HFFc6 (cell line): Measurements from ENCODE around the gene MTCL1. TPM values are rescaled to one million over a fixed set of nuclear protein-coding genes. Genes with fewer than 3 reads are reported as not detected.

Source experiments
- DNase-seq: peaks from one replicate; pipeline ENCODE4 v3.0.0-alpha.2; 2018
- H3K27ac Mint-ChIP-seq: 2 replicates; pipeline ENCODE4 v1.8.0; 2020; ENCODE audit warnings: mild to moderate bottlenecking, mixed read lengths
- H3K27me3 Mint-ChIP-seq: 2 replicates; pipeline ENCODE4 v1.8.0; 2021; ENCODE audit warnings: mild to moderate bottlenecking, moderate library complexity, mixed read lengths; ENCODE audit not compliant: insufficient read depth
- H3K36me3 Mint-ChIP-seq: 2 replicates; pipeline ENCODE4 v1.8.0; 2021; ENCODE audit warnings: low read depth, mixed read lengths
- H3K4me1 Mint-ChIP-seq: 2 replicates; pipeline ENCODE4 v1.8.0; 2020; ENCODE audit warnings: low read depth, mixed read lengths
- H3K4me3 Mint-ChIP-seq: 2 replicates; pipeline ENCODE4 v1.8.0; 2020; ENCODE audit warnings: mild to moderate bottlenecking, moderate library complexity, mixed read lengths
- H3K9me3 Mint-ChIP-seq: 2 replicates; pipeline ENCODE4 v1.8.0; 2020; ENCODE audit warnings: mild to moderate bottlenecking, mixed read lengths
- total RNA-seq, 6 experiments: library from RNA; stranded (reverse); fragmentation: NEBNext Ultra II Directional; extraction: Animal tissue kit (Norgen Biotek cat#: 25700); gene quantifications; 2 replicates in 1 of 6; 3 replicates in 5 of 6; pipeline ENCODE4 v1.2.3, GENCODE V29; 2021
- TF ChIP-seq, protein P1 (sequence below): fragments of 200-600 bp; sonication (generic); IDR thresholded peaks from 2 replicates; pipeline ENCODE4 v1.5.0; 2021; ENCODE audit warnings: antibody characterized with exemption, mild to moderate bottlenecking

The MTCL1 gene
- total RNA-seq, 6 experiments from 2014 or later = 47.2 to 59.7 (median 55.3) TPM

DNA sequence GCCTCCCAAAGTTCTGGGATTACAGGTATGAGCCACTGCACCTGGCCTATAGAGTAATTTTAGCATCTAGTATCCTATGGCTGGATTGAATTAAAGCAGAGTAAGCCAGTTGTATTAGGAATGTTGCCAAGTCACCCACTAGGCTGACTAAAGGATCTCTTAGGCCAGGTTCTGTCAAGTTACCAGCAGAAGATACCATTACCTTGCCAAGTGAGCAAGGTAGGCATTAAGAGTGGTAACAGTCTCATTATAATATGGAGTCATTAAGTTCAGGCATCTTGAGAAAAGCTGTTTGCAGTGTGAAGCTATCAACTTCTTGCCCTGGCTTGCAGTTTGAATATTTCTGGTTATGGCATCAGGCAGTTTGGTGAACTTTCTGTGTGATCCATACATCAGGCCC lies 37.0 kb upstream of the MTCL1 start:
- Mint-ChIP-seq H3K36me3 (no peaks in the 10 kb centered on the region), H3K4me1 (peaks cover 24% of the 10 kb centered on the region), H3K27me3 (peaks cover 2% of the 10 kb centered on the region; the same call in 1 of the 2 replicates), H3K9me3 (no peaks in the 10 kb centered on the region), H3K27ac (no peak overlapping the region), H3K4me3 (no peak overlapping the region)
- TF ChIP-seq, protein P1, sequence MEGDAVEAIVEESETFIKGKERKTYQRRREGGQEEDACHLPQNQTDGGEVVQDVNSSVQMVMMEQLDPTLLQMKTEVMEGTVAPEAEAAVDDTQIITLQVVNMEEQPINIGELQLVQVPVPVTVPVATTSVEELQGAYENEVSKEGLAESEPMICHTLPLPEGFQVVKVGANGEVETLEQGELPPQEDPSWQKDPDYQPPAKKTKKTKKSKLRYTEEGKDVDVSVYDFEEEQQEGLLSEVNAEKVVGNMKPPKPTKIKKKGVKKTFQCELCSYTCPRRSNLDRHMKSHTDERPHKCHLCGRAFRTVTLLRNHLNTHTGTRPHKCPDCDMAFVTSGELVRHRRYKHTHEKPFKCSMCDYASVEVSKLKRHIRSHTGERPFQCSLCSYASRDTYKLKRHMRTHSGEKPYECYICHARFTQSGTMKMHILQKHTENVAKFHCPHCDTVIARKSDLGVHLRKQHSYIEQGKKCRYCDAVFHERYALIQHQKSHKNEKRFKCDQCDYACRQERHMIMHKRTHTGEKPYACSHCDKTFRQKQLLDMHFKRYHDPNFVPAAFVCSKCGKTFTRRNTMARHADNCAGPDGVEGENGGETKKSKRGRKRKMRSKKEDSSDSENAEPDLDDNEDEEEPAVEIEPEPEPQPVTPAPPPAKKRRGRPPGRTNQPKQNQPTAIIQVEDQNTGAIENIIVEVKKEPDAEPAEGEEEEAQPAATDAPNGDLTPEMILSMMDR = no peak
- no peak for DNase-seq

DNA sequence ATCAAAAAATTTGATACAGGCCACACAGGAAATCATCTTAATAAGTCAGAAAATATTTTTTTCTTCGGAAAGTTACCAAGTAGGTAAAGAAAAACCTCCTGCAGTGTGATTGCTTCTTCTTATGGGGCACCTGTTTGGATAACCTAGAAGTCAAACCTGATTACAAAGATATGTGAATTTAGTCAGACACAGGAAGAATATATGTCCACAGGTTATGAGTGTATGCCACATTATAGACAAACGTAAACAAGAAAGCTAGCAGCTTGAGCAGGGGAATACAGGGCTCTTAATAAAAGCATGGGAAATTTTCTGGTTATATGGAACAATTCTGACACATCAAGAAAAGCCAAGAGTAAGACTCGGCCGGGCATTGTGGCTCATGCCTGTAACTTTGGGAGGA lies 35.8 kb upstream of the MTCL1 start:
- TF ChIP-seq, protein P1 = no peak
- Mint-ChIP-seq H3K27ac (no peak overlapping the region), H3K9me3 (no peaks in the 10 kb centered on the region), H3K27me3 (0 out of 2 replicates have a peak, but pooled peaks cover 2% of the 10 kb centered on the region), H3K36me3 (no peaks in the 10 kb centered on the region), H3K4me3 (no peak overlapping the region), H3K4me1 (peaks cover 24% of the 10 kb centered on the region)
- DNase-seq = no peak

DNA sequence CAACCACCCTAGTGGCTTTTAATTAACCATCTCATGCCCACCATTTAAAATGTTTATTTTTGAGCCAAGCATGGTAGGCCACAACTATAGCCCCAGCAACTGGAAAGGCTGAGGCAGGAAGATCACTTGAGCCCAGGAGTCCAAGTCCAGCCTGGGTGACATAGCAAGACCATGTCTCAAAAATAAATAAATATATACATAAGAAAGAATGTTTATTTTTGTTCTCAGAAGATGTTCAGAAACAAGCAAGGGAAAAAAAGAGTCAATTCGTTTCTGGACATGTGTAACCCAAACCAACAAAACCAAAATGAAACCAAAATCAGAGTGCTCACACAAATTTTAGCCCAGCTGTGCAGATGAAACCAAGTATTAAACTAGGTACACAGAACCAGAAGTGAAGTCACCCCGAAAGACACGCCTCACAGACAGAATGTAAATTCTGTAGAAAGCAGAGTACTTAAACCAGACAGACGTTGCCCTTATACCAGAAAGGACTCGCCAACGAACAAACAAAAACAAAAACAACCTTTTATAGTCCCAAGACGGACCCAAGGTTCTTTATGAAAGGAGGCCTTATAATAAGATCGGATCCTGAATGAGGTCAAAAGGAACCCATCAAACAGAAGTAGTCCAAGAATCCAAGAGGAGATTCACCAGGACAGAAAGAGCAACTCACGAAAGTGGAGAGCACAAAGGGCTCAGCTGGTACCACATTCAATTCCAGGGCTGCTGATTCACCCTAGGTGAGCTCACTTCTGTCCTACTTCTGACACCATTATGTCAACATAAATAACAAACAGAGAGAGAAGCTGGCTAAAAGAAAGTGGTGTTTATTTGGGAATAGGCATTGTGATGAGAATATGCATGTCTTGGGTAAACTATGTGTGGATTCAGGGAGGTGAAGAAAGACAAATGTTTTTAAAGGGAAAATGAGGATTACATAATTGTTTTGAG lies 31.8 kb upstream of the MTCL1 start:
- TF ChIP-seq, protein P1 = no peak
- peaks cover 2% of the 10 kb centered on the region; the same call in 1 of the 2 replicates for H3K27me3 Mint-ChIP-seq
- H3K27ac Mint-ChIP-seq = no peak overlapping the region
- H3K4me3 Mint-ChIP-seq = no peak overlapping the region
- no peaks in the 10 kb centered on the region for H3K9me3 Mint-ChIP-seq
- DNase-seq = no peak
- no peaks in the 10 kb centered on the region for H3K36me3 Mint-ChIP-seq
- H3K4me1 Mint-ChIP-seq = peaks cover 17% of the 10 kb centered on the region

DNA sequence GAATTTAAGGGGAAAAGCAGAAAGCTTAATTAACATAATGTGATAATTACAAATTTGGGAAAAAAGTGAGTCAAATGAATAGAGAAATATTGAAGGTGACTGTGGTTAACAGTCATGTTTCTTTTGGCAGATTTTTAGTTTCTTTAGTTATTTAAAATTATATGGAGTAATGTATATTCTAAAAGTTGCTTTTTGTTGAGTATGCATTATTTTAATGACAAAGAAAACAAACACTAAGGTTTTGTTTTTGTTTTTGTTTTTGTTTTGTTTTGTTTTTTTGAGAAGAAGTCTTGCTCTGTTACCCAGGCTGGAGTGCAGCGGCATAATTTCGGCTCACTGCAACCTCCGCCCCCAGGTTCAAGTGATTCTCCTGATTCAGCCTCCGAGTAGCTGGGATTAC lies 30.3 kb upstream of the MTCL1 start:
- Mint-ChIP-seq H3K27me3 (no peaks in the 10 kb centered on the region; the same call in 1 of the 2 replicates), H3K9me3 (no peaks in the 10 kb centered on the region)

DNA sequence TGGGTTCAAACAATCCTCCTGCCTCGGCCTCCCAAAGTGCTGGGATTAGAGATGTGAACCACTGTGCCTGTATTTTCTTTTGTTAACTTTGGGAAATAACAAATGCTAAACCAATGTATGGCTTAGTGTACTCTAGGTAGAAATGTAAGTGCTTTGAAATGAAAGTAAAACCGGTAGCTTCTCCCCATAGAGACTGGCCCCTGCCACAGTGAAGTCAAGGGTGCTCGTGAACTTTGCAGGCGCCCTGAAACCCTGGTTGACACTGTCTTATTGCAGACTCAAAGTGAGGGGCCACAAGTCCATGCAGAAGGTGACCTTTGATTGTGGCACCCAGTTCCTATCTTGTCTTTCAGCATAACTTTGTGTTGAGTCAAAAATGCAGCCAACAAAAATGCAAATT lies 24.2 kb upstream of the MTCL1 start:
- Mint-ChIP-seq H3K4me3 (no peak overlapping the region), H3K27ac (no peak overlapping the region), H3K27me3 (peaks cover 1% of the 10 kb centered on the region), H3K36me3 (no peaks in the 10 kb centered on the region), H3K9me3 (no peaks in the 10 kb centered on the region), H3K4me1 (peaks cover 14% of the 10 kb centered on the region)
- no peak for DNase-seq
- TF ChIP-seq, protein P1 = no peak

More for the DNA sequence above, 30.3 kb upstream of the MTCL1 start:
- Mint-ChIP-seq H3K4me1 (peaks cover 17% of the 10 kb centered on the region), H3K36me3 (no peaks in the 10 kb centered on the region), H3K4me3 (no peak overlapping the region), H3K27ac (no peak overlapping the region)
- TF ChIP-seq, protein P1 = no peak
- DNase-seq = no peak
